Measurements from ENCODE around the gene SREK1IP1.

SREK1IP1 gene

DNA sequence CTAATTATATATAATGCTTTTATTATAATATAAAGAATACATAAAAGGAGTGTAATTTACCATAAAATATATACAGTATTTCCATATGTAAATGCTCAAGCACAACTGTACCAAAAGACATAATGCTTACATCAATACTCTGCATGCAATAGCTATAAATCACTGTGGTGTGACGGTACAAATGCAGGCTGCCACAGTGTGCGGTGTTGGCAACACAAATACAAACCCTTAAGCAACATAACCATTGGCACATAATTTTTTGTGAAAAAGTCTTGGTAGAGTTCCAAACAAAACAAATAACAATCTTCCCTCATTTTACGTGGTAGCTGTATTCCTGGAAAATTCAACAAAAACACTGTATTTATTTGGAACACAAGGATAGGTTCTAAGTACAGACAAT is 80.1 kb downstream of the SREK1IP1 start:
- no peak for DNase-seq (ENCODE audit: low read depth in 1 of 2, low spot score in 1 of 2)

DNA sequence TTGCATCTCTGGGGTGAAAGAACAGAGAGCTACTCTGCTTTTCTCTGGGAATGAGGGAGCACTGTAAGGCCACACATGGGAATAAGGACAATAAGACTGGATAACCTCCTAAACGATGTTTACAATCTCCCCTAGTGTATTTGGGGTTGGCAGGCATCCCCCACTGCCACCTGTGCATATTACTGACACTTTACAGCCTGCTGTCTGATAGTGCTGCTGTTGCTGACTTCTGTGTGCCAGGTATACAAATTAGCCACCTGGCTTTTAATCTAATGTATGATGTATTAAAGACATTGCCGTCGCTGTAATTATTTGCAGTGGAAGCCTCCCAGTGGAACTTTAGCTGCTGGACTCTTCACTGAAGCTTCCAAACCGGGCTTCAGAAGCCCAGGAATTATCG is 82.6 kb downstream of the SREK1IP1 start:
- DNase-seq (ENCODE audit: low read depth in 1 of 2, low spot score in 1 of 2): no peak

DNA sequence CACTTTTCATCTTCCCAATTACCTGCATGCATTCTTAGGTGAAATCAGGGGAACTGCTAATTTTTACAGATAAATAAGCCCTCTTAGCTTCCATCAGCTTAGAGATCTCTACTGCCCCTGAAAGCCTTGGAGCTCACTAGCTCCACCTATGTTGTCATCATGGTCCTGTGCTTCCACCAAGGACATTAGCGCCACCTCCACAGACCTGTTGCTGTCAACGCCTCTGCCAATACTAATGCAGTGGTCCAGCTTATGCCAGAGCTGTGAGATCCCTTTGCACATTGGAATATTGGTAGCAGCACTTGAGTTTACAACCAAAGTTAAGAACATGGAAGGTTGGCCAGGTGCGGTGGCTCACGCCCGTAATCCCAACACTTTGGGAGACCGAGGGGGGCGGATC is 85.9 kb downstream of the SREK1IP1 start:
- no peak for DNase-seq (ENCODE audit: low read depth in 1 of 2, low spot score in 1 of 2)

DNA sequence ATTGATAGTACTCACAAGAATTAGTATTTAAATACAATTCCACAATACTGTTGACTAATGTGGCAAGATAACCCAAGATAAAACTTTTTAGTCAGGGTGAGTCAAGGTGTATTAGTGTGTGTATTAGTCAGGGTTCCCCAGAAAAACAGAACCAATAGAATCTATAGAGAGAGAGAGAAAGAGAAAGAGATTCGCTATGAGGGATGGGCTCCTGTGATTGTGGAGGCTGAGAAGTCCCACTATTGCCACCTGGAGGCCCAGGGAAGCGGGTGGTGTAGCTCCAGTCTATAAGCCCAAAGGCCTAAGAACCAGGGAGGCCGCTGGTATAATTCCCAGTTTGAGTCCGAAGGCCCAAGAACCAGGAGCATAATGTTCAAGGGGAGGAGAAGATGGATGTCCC is 88.2 kb downstream of the SREK1IP1 start:
- no peak for DNase-seq (ENCODE audit: low read depth in 1 of 2, low spot score in 1 of 2)

DNA sequence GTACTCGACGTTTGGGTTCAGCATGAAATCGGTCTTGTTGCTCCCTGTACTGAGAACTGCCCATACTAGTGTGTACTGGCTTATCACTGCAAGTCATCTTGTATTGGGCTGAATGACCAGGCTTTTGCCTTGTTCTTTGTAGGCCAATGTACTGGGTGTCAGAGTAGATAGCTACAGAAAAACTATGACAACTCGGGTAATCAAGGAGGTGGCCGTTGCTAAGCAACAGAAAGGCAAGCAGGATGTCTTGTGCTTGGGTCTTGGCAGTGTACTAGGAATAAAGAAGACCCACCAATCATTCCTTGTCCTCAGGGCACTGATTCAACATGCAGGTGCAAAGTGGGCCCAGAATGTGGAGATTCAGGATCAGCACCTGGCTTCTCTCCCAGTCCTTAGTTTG is 90.1 kb downstream of the SREK1IP1 start:
- no peak for DNase-seq (ENCODE audit: low read depth in 1 of 2, low spot score in 1 of 2)

- no peak for DNase-seq (ENCODE audit: low read depth in 1 of 2, low spot score in 1 of 2)
These were observed 96.8 kb downstream of the SREK1IP1 start for GRCh38 chr5:64671678-64672077.

DNA sequence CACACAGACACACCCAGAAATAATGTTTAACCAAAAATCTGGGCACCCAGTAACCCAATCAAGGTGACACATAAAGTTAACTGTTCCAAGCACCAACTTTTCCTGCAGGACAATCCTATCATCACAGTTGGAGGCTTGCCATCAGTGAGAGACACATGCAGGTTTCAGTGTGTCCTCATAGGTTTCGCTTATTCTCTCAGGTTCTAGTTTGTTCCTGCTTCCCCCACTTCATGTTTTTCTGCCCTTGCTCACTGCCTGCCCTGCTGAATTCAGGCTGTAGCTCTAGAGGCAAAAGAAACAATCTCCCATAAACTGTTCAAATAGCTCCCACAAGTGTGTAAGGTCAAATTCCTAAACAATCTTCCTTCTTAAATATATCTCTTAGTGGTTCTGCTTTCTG is 98.2 kb downstream of the SREK1IP1 start:
- no peak for DNase-seq (ENCODE audit: low read depth in 1 of 2, low spot score in 1 of 2)
